Gastroesophageal sphincter (tissue), 3 donors: ENCODE results near the gene OPCML.

Source experiments
- CTCF ChIP-seq, 4 experiments: fragments of 200-600 bp in 2 of 4; fragments of 450-650 bp in 2 of 4; sonication (generic) in 1 of 4; IDR thresholded peaks; one replicate each; pipeline ENCODE4 v1.5.1; 2017 to 2019; ENCODE audit warnings: antibody characterized with exemption in 4 of 4, mild to moderate bottlenecking in 2 of 4, moderate library complexity in 2 of 4
- EP300 ChIP-seq: sonication (generic); formaldehyde crosslinking; IDR thresholded peaks from one replicate; pipeline ENCODE4 v1.6.1; 2017; ENCODE audit warnings: antibody characterized with exemption, mild to moderate bottlenecking

DNA sequence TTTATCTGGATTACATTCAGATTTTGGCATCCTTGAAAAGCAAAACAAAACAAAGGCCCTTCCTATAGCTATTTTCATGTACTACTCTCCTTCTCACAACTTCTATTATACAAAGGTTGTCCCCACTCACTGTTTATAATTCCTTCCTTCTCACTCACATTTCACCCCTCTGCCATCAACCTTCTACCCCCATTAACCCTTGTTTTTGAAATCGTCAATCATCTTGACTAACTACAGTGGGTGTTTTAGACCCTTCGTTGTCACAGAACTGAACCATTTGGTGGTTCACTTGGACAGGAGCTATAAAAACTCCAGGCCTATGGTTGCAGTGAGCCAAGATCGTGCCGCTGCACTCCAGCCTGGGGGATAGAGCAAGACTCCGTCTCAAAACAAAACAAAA lies 639.4 kb downstream of the OPCML start:
- TF ChIP-seq CTCF (IDR thresholded peaks at IDR 0.05) = no peak
- TF ChIP-seq EP300 = no peak
